AG04450 (cell line): Measurements from ENCODE around the gene DOCK8. TPM values are rescaled to one million over a fixed set of nuclear protein-coding genes. Genes with fewer than 3 reads are reported as not detected.
"Not testable (repeated sequence)": the region's sequence is repeated elsewhere in the genome, so short reads cannot be mapped to it uniquely, and the experiment has no call there.

Experiments
- CTCF ChIA-PET: fragments of 300-600, 350-600 bp; formaldehyde crosslinking; extraction: SDS; loops from one replicate; lab custom pipeline; 2022; ENCODE audit warnings: antibody characterized with exemption, inconsistent platforms; lab: Charles Lee
- POLR2A ChIA-PET: fragments of 350-600 bp; formaldehyde crosslinking; extraction: SDS; loops from one replicate; lab custom pipeline; 2021; ENCODE audit warnings: antibody characterized with exemption, inconsistent platforms; lab: Yijun Ruan, JAX
- DNase-seq: peaks from one replicate; pipeline ENCODE4 v3.0.0-alpha.2; 2011; ENCODE audit warnings: low read depth, low spot score
- H3K27ac ChIP-seq: one replicate; pipeline ENCODE4 v1.5.1; 2012; ENCODE audit warnings: low read depth, low read length, control low read depth
- H3K27me3 ChIP-seq: one replicate; pipeline ENCODE4 v1.6.0; 2012; ENCODE audit warnings: low read length; ENCODE audit not compliant: control insufficient read depth, insufficient read depth
- H3K4me3 ChIP-seq: 2 replicates; pipeline ENCODE4 v1.5.1; 2011; ENCODE audit warnings: mild to moderate bottlenecking, low read depth, low read length, control low read depth
- H3K9me3 ChIP-seq: 2 replicates; pipeline ENCODE4 v1.5.1; 2012; ENCODE audit warnings: low read length; ENCODE audit not compliant: control insufficient read depth, insufficient read depth
- polyA plus RNA-seq: library from polyadenylated mRNA; depleted of rRNA; stranded (reverse); fragments of >200 nt; gene quantifications from 2 replicates; pipeline ENCODE4 v1.2.3, GENCODE V29; 2011
- TF ChIP-seq, protein P1 (sequence below): IDR thresholded peaks from 2 replicates; pipeline ENCODE4 v1.5.1; 2011; ENCODE audit warnings: low read depth, low read length, control low read depth, inconsistent platforms

Gene DOCK8
- polyA plus RNA-seq, 1 experiment, result not detected

DNA sequence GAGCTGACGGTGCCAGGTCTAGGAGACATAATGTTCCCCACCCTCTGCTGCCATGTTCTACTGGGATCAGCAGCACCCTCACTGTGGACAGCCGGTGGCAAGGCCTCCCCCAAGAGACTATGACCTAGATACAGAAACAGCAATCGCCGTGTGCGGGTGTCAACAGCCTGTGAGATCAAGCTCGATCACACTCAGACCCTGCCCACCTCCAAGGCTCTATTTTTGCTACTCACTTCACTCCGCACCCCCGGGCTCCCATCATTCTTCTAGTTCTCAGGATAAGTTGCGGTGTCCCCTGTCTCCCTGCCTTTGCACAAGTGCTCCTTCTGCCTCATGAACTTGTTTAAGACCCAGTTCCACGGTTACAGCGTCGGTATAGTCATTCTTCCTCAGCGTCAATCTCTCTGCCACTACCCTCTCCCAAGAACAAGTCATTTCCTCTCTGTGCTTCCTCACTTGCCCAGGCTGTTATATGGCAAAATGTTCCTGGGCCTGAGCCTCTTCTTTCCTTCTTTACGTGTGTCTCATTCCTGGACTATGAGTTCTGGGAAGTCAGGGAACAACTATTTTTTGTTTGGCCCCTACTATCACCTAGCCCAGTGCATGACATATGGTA lies 5.4 kb upstream of the DOCK8 start:
- TF ChIP-seq, protein P1, sequence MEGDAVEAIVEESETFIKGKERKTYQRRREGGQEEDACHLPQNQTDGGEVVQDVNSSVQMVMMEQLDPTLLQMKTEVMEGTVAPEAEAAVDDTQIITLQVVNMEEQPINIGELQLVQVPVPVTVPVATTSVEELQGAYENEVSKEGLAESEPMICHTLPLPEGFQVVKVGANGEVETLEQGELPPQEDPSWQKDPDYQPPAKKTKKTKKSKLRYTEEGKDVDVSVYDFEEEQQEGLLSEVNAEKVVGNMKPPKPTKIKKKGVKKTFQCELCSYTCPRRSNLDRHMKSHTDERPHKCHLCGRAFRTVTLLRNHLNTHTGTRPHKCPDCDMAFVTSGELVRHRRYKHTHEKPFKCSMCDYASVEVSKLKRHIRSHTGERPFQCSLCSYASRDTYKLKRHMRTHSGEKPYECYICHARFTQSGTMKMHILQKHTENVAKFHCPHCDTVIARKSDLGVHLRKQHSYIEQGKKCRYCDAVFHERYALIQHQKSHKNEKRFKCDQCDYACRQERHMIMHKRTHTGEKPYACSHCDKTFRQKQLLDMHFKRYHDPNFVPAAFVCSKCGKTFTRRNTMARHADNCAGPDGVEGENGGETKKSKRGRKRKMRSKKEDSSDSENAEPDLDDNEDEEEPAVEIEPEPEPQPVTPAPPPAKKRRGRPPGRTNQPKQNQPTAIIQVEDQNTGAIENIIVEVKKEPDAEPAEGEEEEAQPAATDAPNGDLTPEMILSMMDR, result no peak
- CTCF ChIA-PET, result no interaction called here
- Histone ChIP-seq H3K27ac (no peak overlapping the region), H3K27me3 (no peaks in the 10 kb centered on the region), H3K9me3 (no peaks in the 10 kb centered on the region), H3K4me3 (no peak overlapping the region)
- DNase-seq, result no peak
- POLR2A ChIA-PET, result no interaction called here

DNA sequence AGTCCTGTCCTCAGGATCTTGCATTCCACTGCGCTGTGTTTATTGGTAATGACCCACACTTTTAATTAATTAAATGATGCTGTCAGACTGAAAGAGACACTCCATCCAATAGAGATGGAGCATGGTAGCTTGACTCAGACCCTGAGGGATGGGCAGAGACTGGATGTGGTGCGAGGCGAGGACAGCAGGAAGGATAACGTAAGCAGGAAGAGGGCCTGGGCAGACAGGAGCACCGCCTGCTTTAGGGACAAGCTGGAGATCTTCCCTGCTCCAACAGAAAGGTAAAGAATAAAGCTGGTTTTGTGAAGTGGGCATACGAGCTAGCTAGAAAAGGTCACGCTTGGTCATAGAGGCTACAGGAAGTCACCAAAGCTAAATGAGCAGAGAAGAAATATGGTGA lies 3.6 kb upstream of the DOCK8 start:
- TF ChIP-seq, protein P1, result no peak
- POLR2A ChIA-PET, result no interaction called here
- DNase-seq, result no peak
- Histone ChIP-seq H3K4me3 (no peak overlapping the region), H3K27ac (no peak overlapping the region), H3K27me3 (peaks cover 15% of the 10 kb centered on the region), H3K9me3 (no peaks in the 10 kb centered on the region)
- CTCF ChIA-PET, result no interaction called here

DNA sequence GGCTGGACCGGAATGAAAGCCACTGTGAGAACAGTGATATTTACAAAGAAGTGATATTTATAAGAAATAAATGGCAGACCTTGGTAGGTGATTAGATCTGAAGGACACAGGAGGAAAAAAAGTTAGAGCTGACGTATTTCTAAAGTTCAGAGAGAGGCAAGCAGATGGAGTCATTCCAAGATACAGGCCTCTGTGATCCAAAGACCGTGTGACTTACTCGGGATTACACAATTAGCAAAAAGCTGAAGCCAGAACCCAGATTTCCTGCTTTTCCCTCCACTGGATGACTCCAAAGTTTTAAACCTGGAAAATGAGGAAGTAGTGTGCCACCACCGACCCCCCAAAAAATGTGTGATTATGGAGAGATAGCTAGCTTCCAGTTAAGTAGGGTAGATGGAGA lies 3.1 kb upstream of the DOCK8 start:
- peaks cover 18% of the 10 kb centered on the region for H3K27me3 ChIP-seq
- no peak for DNase-seq
- CTCF ChIA-PET, result no interaction called here
- H3K4me3 ChIP-seq, result no peak overlapping the region
- POLR2A ChIA-PET, result no interaction called here
- TF ChIP-seq, protein P1, result no peak
- no peak overlapping the region for H3K27ac ChIP-seq
- H3K9me3 ChIP-seq, result no peaks in the 10 kb centered on the region

DNA sequence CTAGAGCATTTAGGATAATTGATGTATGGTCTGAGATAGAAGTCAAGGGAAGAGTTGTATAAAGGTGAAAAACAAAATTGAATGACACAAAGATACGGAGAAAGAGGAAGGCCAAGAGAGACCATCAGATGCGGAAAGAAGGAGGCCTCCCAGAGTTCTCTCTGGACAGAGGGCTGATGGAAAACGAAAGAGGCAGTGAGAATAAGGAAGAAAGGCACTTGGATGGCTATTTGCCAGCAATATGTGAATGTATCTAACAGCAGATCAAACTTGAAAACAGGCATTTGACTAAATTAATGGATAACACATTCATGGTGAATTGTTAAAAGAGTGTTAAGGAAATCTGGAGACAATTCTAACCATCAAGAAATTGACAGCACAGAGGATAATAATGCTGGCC lies 2.4 kb upstream of the DOCK8 start:
- no peak for DNase-seq

DNA sequence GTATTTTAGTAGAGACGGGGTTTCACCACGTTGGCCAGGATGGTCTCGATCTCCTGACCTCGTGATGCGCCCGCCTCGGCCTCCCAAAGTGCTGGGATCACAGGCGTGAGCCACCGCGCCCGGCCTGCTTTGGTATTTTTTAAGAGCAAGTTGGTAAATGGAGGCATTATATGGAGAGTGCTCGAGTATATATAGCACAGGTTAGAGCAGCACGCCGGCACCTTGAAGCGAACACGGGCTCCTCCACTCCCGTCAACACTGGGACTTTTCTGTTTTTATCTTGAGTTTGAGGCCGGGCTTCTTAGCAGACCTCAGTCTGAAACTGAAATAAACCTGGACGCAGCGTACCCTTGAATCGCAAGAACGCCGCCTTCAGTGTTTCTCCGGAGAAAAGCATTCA lies 764 bp upstream of the DOCK8 start:
- H3K4me3 ChIP-seq, DNase-seq, CTCF ChIA-PET, POLR2A ChIA-PET, H3K27ac ChIP-seq, H3K9me3 ChIP-seq: not testable (repeated sequence)
- peaks cover 19% of the 10 kb centered on the region for H3K27me3 ChIP-seq

More for the DNA sequence above, 2.4 kb upstream of the DOCK8 start:
- Histone ChIP-seq H3K27me3 (peaks cover 19% of the 10 kb centered on the region), H3K9me3 (no peaks in the 10 kb centered on the region), H3K27ac (no peak overlapping the region), H3K4me3 (no peak overlapping the region)
- ChIA-PET POLR2A (no interaction called here), CTCF (no interaction called here)
- TF ChIP-seq, protein P1, result no peak
